ENCODE measurements around the gene CCNB1. TPM values are rescaled to one million over a fixed set of nuclear protein-coding genes. Genes with fewer than 3 reads are reported as not detected.

Gene CCNB1
- total RNA-seq, result 10 to 100 TPM in 1 of 2 donors, 1 to 10 TPM in 1; 1.0 to 82.5 TPM
- polyA plus RNA-seq, result 1 to 10 TPM; 5.2 to 6.3 TPM

GRCh38 chr5:69166686-69167492 is at the start of gene CCNB1:
Gene CCNB1 (plus strand): TSS chr5:69167150. CDS start chr5:69167263, 113 bp downstream.
- peaks cover 4 to 13% (median 10%) of the 10 kb centered on the region in 4 donors for H3K4me1 ChIP-seq (ENCODE audit: control insufficient read depth in 4 of 4, insufficient read depth in 4 of 4, low read length in 3 of 4)
- H3K9me3 ChIP-seq (ENCODE audit: control insufficient read depth in 4 of 4, low read length in 3 of 4), result no peaks in the 10 kb centered on the region
- no peaks in the 10 kb centered on the region for H3K27me3 ChIP-seq (ENCODE audit: control insufficient read depth in 4 of 4, insufficient read depth in 4 of 4, low read length in 3 of 4)
- TF ChIP-seq RXRA (IDR thresholded peaks at IDR 0.05) (peak; percentile 43 to 51), ZBTB33 (IDR thresholded peaks at IDR 0.05) (peak; percentile 31), EGR1 (IDR thresholded peaks at IDR 0.05; ENCODE audit: low read depth in 2 of 2) (peak in 1 of 2 donors; percentile 69), GABPA (IDR thresholded peaks at IDR 0.05 in 1 of 2, conservative IDR thresholded peaks at IDR 0.05 in 1 of 2) (peak in 1 of 2 donors; percentile 81), RAD21 (IDR thresholded peaks at IDR 0.05) (peak; percentile 46 to 59), JUND (IDR thresholded peaks at IDR 0.05) (no peak), TAF1 (conservative IDR thresholded peaks at IDR 0.05) (no peak), YY1 (IDR thresholded peaks at IDR 0.05) (peak; percentile 69), NR2F2 (IDR thresholded peaks at IDR 0.05) (no peak), HNF4A (conservative IDR thresholded peaks at IDR 0.05) (peak; percentile 43 to 67), HNF4G (IDR thresholded peaks at IDR 0.05) (no peak), FOXA1 (IDR thresholded peaks at IDR 0.05) (no peak), MAX (IDR thresholded peaks at IDR 0.05) (peak; percentile 91), SP1 (IDR thresholded peaks at IDR 0.05) (peak; percentile 77), FOXA2 (IDR thresholded peaks at IDR 0.05) (no peak)
- TF ChIP-seq, protein P1, sequence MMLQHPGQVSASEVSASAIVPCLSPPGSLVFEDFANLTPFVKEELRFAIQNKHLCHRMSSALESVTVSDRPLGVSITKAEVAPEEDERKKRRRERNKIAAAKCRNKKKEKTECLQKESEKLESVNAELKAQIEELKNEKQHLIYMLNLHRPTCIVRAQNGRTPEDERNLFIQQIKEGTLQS (IDR thresholded peaks at IDR 0.05), result no peak
- TF ChIP-seq, protein P2, sequence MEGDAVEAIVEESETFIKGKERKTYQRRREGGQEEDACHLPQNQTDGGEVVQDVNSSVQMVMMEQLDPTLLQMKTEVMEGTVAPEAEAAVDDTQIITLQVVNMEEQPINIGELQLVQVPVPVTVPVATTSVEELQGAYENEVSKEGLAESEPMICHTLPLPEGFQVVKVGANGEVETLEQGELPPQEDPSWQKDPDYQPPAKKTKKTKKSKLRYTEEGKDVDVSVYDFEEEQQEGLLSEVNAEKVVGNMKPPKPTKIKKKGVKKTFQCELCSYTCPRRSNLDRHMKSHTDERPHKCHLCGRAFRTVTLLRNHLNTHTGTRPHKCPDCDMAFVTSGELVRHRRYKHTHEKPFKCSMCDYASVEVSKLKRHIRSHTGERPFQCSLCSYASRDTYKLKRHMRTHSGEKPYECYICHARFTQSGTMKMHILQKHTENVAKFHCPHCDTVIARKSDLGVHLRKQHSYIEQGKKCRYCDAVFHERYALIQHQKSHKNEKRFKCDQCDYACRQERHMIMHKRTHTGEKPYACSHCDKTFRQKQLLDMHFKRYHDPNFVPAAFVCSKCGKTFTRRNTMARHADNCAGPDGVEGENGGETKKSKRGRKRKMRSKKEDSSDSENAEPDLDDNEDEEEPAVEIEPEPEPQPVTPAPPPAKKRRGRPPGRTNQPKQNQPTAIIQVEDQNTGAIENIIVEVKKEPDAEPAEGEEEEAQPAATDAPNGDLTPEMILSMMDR (IDR thresholded peaks at IDR 0.05; ENCODE audit: low read depth, low read length, missing input control), result no peak
- TF ChIP-seq, protein P3, sequence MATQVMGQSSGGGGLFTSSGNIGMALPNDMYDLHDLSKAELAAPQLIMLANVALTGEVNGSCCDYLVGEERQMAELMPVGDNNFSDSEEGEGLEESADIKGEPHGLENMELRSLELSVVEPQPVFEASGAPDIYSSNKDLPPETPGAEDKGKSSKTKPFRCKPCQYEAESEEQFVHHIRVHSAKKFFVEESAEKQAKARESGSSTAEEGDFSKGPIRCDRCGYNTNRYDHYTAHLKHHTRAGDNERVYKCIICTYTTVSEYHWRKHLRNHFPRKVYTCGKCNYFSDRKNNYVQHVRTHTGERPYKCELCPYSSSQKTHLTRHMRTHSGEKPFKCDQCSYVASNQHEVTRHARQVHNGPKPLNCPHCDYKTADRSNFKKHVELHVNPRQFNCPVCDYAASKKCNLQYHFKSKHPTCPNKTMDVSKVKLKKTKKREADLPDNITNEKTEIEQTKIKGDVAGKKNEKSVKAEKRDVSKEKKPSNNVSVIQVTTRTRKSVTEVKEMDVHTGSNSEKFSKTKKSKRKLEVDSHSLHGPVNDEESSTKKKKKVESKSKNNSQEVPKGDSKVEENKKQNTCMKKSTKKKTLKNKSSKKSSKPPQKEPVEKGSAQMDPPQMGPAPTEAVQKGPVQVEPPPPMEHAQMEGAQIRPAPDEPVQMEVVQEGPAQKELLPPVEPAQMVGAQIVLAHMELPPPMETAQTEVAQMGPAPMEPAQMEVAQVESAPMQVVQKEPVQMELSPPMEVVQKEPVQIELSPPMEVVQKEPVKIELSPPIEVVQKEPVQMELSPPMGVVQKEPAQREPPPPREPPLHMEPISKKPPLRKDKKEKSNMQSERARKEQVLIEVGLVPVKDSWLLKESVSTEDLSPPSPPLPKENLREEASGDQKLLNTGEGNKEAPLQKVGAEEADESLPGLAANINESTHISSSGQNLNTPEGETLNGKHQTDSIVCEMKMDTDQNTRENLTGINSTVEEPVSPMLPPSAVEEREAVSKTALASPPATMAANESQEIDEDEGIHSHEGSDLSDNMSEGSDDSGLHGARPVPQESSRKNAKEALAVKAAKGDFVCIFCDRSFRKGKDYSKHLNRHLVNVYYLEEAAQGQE (IDR thresholded peaks at IDR 0.05), result no peak
- DNase-seq (ENCODE audit: low spot score), result peak; percentile 97
- H3K9ac ChIP-seq (ENCODE audit: low read depth in 1 of 2, low read length in 2 of 2), result peak within 1 kb of the TSS; percentile 40 to 44
- no peaks in the 10 kb centered on the region for H3K36me3 ChIP-seq (ENCODE audit: control insufficient read depth in 4 of 4, insufficient read depth in 3 of 4, low read depth in 1 of 4, low read length in 3 of 4)
- H3K27ac ChIP-seq (ENCODE audit: low read depth in 1 of 2, low read length in 2 of 2), result peak within 1 kb of the TSS in 1 of 2 donors; percentile 53
- 2% methylated on average over 50 of the region's 50 CpGs for WGBS
- H3K4me3 ChIP-seq (ENCODE audit: low read depth in 1 of 3, low read length in 3 of 3), result peak within 1 kb of the TSS; percentile 58 to 86 (median 60)

Measured in liver (tissue), 9 donors.